Stomach smooth muscle (tissue), 2 donors: ENCODE data around the gene EXOSC5.

Experiments
- H3K27ac ChIP-seq: one replicate; pipeline ENCODE4 v1.7.0; 2013; ENCODE audit warnings: mild to moderate bottlenecking, low read length, inconsistent platforms
- H3K27me3 ChIP-seq, 2 donors: one replicate each; pipeline ENCODE4 v1.7.0; 2013; ENCODE audit warnings: low read length in 2 of 2; ENCODE audit not compliant: insufficient read depth in 2 of 2, control insufficient read depth in 1 of 2
- H3K36me3 ChIP-seq, 2 donors: one replicate each; pipeline ENCODE4 v1.7.0; 2013; ENCODE audit warnings: low read length in 2 of 2; ENCODE audit not compliant: control insufficient read depth in 2 of 2, insufficient read depth in 2 of 2
- H3K4me1 ChIP-seq: one replicate; pipeline ENCODE4 v1.7.0; 2013; ENCODE audit warnings: low read length; ENCODE audit not compliant: control insufficient read depth, insufficient read depth
- H3K4me3 ChIP-seq, 2 donors: one replicate each; pipeline ENCODE4 v1.7.0; 2013; ENCODE audit warnings: low read length in 2 of 2
- H3K9ac ChIP-seq, 2 donors: one replicate each; pipeline ENCODE4 v1.7.0; 2013; ENCODE audit warnings: low read length in 2 of 2, mild to moderate bottlenecking in 1 of 2
- H3K9me3 ChIP-seq, 2 donors: one replicate each; pipeline ENCODE4 v1.7.0; 2013; ENCODE audit warnings: low read length in 2 of 2; ENCODE audit not compliant: control insufficient read depth in 2 of 2
- donor health status: healthy.
- donor health status: Pancreatic carcinoma.

Gene EXOSC5

DNA sequence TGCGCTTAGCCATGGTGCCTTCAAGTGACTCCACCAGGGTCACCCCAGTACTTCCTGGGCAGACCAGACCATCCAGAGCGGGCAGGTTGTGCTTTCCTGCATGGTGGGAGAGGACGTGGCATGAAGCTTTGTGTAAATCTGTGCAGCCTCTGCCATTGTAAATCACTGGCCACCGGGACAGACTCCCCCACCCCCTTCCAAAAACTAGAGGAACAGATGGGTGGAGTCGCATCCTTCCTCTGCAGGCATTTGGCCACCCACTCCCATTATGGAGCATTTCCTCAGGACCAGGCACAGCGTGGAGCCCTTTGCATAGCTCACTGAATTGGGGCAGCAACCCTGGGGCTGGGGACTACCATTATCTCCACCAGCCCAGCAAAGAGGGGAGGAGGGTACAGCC lies 8.6 kb upstream of the EXOSC5 start:
- H3K4me1 ChIP-seq, result peaks cover 14% of the 10 kb centered on the region

DNA sequence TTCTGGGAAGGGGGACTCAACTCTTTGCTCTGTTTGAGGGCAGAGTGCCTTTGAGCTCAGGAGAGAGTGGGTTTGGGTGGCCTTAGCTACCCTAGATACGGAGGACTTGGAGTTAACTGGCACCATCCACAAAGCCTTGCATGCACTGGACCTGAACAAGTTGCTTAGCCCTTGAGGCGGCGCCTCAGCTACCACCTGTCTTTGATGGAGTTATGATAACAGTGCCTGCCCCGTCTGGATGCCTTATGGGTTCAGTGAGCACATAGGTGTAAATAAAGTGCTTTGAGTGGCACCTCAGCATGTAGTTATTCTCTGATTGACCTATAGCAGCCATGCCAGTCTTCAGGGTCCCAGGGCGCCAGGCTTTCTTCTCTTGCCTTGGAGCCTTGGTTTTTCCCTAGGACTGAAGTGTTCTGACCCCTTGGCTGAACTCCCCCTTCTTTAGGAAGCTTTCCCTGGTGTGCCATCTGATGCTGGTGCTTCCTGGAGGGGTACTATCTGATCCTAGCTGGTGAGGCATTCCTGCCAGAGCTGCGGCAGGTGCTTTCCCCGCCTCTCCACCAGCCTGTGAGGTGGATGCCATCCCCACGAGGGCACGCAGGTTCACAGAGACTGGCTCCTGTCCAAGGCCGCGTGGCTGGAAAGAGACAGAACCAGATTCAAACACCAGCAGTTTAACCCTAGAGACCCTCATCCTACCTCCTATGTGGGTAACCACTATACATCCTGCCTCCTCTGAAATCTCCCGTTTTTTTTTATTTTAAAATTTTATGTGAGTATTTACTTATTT lies 6.2 kb upstream of the EXOSC5 start:
- H3K4me1 ChIP-seq, result peaks cover 16% of the 10 kb centered on the region

More for the DNA sequence above, 8.6 kb upstream of the EXOSC5 start:
- H3K4me3 ChIP-seq, result no peak overlapping the region
- no peak overlapping the region for H3K9ac ChIP-seq
- H3K27ac ChIP-seq, result no peak overlapping the region
- H3K36me3 ChIP-seq, result peaks cover 4 to 7% of the 10 kb centered on the region in 2 donors
- H3K27me3 ChIP-seq, result no peaks in the 10 kb centered on the region
- H3K9me3 ChIP-seq, result no peaks in the 10 kb centered on the region

DNA sequence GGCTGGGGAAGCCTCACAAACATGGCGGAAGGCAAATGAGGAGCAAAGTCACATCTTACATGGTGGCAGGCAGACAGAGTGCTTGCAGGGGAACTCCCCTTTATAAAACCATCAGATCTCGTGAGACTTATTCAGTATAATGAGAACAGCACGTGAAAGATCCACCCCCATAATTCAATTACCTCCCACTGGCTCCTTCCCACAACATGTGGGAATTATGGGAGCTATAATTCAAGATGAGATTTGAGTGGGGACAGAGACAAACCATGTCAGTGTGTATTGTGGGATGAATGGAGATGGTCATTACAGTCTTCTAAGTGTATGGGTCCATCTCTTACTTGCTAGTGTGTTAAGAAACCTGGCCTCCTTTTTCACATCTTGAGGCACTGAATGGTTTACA lies 4.9 kb upstream of the EXOSC5 start:
- H3K9me3 ChIP-seq, result no peaks in the 10 kb centered on the region
- peaks cover 17% of the 10 kb centered on the region for H3K4me1 ChIP-seq
- H3K9ac ChIP-seq, result no peak overlapping the region
- H3K27me3 ChIP-seq, result no peaks in the 10 kb centered on the region
- H3K27ac ChIP-seq, result no peak overlapping the region
- peaks cover 4 to 7% of the 10 kb centered on the region in 2 donors for H3K36me3 ChIP-seq
- H3K4me3 ChIP-seq, result no peak overlapping the region

More for the DNA sequence above, 6.2 kb upstream of the EXOSC5 start:
- no peaks in the 10 kb centered on the region for H3K27me3 ChIP-seq
- no peaks in the 10 kb centered on the region for H3K9me3 ChIP-seq
- H3K36me3 ChIP-seq, result peaks cover 4 to 7% of the 10 kb centered on the region in 2 donors
- H3K4me3 ChIP-seq, result no peak overlapping the region
- no peak overlapping the region for H3K9ac ChIP-seq
- H3K27ac ChIP-seq, result no peak overlapping the region

DNA sequence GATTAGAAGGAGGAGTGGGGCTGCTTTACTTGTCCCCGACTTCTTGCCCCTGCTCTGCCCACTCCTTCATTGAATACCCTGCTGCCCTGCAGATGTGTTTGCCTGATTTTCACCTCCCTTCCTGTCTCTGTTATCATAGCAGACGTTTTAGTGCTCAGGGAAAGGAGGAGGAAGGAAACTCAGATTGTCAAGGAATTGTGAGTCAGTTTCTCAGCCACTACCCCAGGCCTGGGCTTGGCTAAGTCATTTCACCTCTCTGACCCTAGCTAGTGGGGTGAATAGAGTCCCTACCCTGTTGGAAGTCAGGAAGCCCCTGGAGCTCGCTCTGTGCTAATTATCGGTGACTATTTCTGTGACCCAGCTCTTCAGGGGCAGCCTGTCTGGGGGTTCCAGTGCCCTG lies 4.3 kb upstream of the EXOSC5 start:
- Histone ChIP-seq H3K9me3 (no peaks in the 10 kb centered on the region), H3K27ac (no peak overlapping the region), H3K27me3 (no peaks in the 10 kb centered on the region), H3K9ac (no peak overlapping the region), H3K4me3 (no peak overlapping the region), H3K36me3 (peaks cover 4 to 7% of the 10 kb centered on the region in 2 donors), H3K4me1 (peaks cover 19% of the 10 kb centered on the region)

DNA sequence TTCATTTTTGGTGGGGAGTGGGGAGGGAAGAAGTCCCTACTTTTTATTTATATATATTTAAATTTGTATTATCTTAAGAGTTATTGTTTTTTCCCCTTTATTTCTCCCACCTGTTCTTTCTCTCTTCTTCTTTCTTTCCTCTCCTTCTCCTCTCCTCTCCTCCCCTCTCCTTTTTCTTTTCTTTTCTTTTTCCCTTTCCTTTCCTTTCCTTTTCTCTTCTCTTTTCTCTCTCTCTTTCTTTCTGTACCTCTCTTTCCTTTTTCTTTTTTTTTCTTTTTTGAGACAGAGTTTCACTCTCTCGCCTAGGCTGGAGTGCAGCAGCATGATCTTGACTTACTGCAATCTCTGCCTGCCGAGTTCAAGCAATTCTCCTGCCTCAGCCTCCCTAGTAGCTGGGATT lies 2.4 kb upstream of the EXOSC5 start:
- H3K4me1 ChIP-seq, result peaks cover 19% of the 10 kb centered on the region
- H3K36me3 ChIP-seq, result peaks cover 4 to 7% of the 10 kb centered on the region in 2 donors
- H3K4me3 ChIP-seq, result no peak overlapping the region
- no peak overlapping the region for H3K9ac ChIP-seq
- H3K9me3 ChIP-seq, result no peaks in the 10 kb centered on the region
- no peaks in the 10 kb centered on the region for H3K27me3 ChIP-seq
- H3K27ac ChIP-seq, result no peak overlapping the region

DNA sequence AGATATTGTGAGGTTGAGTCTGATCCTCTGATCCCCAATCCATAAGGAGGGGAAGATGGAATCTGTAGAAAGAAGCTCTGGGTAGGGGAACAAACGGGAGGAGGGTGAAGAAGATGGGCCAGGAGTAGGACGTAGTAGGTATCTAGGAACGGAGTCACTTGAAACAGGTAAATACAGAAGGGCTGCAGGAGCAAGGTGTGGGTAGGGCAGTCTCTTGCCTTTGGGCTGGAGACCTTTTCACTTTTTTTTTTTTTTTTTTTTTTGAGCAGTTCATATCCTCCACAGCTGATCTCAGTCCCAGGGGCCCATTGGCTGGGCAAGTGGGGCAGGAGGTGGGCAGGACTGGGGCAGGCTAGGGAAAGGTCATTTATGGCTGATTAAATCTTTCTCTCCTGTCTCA lies 1.9 kb upstream of the EXOSC5 start:
- Histone ChIP-seq H3K4me1 (peaks cover 19% of the 10 kb centered on the region), H3K4me3 (peak overlapping the region; percentile 88 to 90), H3K27me3 (no peaks in the 10 kb centered on the region), H3K9me3 (no peaks in the 10 kb centered on the region), H3K36me3 (peaks cover 4 to 7% of the 10 kb centered on the region in 2 donors), H3K9ac (peak overlapping the region in 1 of 2 donors; percentile 88), H3K27ac (no peak overlapping the region)

- no peaks in the 10 kb centered on the region for H3K9me3 ChIP-seq
- H3K36me3 ChIP-seq, result peaks cover 4 to 7% of the 10 kb centered on the region in 2 donors
- peaks cover 19% of the 10 kb centered on the region for H3K4me1 ChIP-seq
- peak overlapping the region; percentile 92 for H3K27ac ChIP-seq
- no peaks in the 10 kb centered on the region for H3K27me3 ChIP-seq
- peak overlapping the region; percentile 88 to 95 for H3K9ac ChIP-seq
- peak overlapping the region; percentile 88 to 90 for H3K4me3 ChIP-seq
Measured at GRCh38 chr19:41398598-41398997, 1.4 kb upstream of the EXOSC5 start.

- H3K9me3 ChIP-seq, result no peaks in the 10 kb centered on the region
- peaks cover 2 to 4% of the 10 kb centered on the region in 2 donors for H3K36me3 ChIP-seq
- peak overlapping the region; percentile 88 to 95 for H3K9ac ChIP-seq
- peaks cover 19% of the 10 kb centered on the region for H3K4me1 ChIP-seq
- peak overlapping the region; percentile 88 to 90 for H3K4me3 ChIP-seq
- H3K27me3 ChIP-seq, result no peaks in the 10 kb centered on the region
- peak overlapping the region; percentile 92 for H3K27ac ChIP-seq
Measured at GRCh38 chr19:41398050-41398418, 875 bp upstream of the EXOSC5 start.

GRCh38 chr19:41395355-41395754 lies 1.8 kb downstream of the EXOSC5 start:
- Histone ChIP-seq H3K9ac (no peak overlapping the region), H3K4me3 (no peak overlapping the region), H3K27ac (no peak overlapping the region), H3K4me1 (peaks cover 19% of the 10 kb centered on the region), H3K9me3 (no peaks in the 10 kb centered on the region), H3K36me3 (peaks cover 0 to 10% of the 10 kb centered on the region in 2 donors), H3K27me3 (no peaks in the 10 kb centered on the region)

DNA sequence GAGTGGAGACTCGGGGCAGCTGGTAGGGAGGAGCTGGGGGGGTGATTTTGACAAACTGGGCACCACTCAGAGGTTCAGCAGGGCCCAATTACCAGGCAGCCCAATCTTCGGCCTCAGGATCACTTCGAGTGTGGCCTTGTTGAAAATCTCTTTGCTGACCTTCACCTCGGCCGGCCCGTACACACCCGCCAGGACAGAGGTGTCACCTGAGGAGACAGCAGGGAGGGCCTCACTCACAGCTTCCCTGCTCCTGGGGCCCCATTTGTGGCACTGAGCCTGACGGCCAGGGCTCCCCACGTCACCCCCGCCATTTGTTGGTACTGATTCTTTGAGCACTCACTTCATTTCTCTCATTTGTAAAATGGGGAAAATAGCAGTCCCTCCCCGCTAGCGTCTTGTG lies 4.4 kb downstream of the EXOSC5 start:
- Histone ChIP-seq H3K36me3 (peaks cover 3 to 14% of the 10 kb centered on the region in 2 donors), H3K4me3 (no peak overlapping the region), H3K9me3 (no peaks in the 10 kb centered on the region), H3K27ac (no peak overlapping the region), H3K27me3 (no peaks in the 10 kb centered on the region), H3K4me1 (peaks cover 7% of the 10 kb centered on the region), H3K9ac (no peak overlapping the region)

DNA sequence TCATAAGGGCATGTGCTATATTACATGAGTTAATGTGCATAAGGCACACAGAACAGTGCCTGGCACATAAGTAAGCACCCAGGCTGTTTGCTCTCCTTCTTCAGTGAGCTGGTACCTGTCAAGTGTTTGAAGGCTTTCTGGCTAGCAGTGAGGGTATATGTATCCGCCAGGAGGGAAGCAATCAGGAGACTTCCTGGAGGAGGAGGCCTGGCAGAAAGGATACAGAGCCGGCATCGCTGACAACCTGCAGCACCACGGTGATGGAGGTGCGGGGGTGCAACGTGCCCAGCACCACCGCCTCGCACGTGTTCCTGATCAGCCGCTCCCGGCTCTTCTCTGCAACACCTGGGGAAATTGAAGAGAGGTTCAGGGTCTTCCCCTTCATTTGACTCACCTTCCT lies 5.5 kb downstream of the EXOSC5 start:
- Histone ChIP-seq H3K36me3 (peaks cover 3 to 14% of the 10 kb centered on the region in 2 donors), H3K4me1 (peaks cover 4% of the 10 kb centered on the region), H3K9me3 (no peaks in the 10 kb centered on the region), H3K4me3 (no peak overlapping the region), H3K9ac (no peak overlapping the region), H3K27me3 (no peaks in the 10 kb centered on the region), H3K27ac (no peak overlapping the region)
